Posterior vena cava (tissue), 2 donors: ENCODE results near the gene DUSP23. TPM values are rescaled to one million over a fixed set of nuclear protein-coding genes. Genes with fewer than 3 reads are reported as not detected.

Source experiments
- DNase-seq: peaks from one replicate; pipeline ENCODE4 v3.0.0-alpha.2; 2020; ENCODE audit warnings: low spot score
- intact Hi-C, 2 donors: fragments of 100-400 bp; cut with DNase I; formaldehyde crosslinking; loops; one replicate each; pipeline versions ENCODE4 v1.14.1 to v1.14.2; 2022 to 2023
- long read RNA-seq, 2 donors: library from polyadenylated mRNA; unstranded; transcript quantifications; one replicate each; pipeline ENCODE4 v2.0.0, GENCODE V29; 2020 to 2021
- total RNA-seq, 2 donors: library from RNA; stranded (reverse); fragmentation: NEBNext Ultra II Directional; extraction: Animal tissue kit (Norgen Biotek cat#: 25700); gene quantifications; one replicate each; pipeline ENCODE4 v1.2.1, GENCODE V29; 2021
- donor health status: DM: yes; HTN: yes; CAD: no.
- donor health status: DM: yes; HTN: yes; CAD: no.

Gene DUSP23
- 10 to 100 TPM; 36.0 to 36.9 TPM for total RNA-seq
- long read RNA-seq, donor 1, transcript DUSP23-201 (2 exons, 756 nt) = major isoform, 11 of 15 reads
- long read RNA-seq, donor 1, partial matches to known transcripts = 1 of 15 reads
- long read RNA-seq, donor 1, other reads (novel, unspliced or antisense) = 0 of 15 reads
- long read RNA-seq, donor 2, transcript DUSP23-202 (3 exons, 694 nt) = minor isoform, 10 of 34 reads
- long read RNA-seq, donor 2, transcript DUSP23-201 (2 exons, 756 nt) = major isoform, 15 of 34 reads
- long read RNA-seq, donor 2, partial matches to known transcripts = 1 of 34 reads
- long read RNA-seq, donor 2, other reads (novel, unspliced or antisense) = 6 of 34 reads

DNA sequence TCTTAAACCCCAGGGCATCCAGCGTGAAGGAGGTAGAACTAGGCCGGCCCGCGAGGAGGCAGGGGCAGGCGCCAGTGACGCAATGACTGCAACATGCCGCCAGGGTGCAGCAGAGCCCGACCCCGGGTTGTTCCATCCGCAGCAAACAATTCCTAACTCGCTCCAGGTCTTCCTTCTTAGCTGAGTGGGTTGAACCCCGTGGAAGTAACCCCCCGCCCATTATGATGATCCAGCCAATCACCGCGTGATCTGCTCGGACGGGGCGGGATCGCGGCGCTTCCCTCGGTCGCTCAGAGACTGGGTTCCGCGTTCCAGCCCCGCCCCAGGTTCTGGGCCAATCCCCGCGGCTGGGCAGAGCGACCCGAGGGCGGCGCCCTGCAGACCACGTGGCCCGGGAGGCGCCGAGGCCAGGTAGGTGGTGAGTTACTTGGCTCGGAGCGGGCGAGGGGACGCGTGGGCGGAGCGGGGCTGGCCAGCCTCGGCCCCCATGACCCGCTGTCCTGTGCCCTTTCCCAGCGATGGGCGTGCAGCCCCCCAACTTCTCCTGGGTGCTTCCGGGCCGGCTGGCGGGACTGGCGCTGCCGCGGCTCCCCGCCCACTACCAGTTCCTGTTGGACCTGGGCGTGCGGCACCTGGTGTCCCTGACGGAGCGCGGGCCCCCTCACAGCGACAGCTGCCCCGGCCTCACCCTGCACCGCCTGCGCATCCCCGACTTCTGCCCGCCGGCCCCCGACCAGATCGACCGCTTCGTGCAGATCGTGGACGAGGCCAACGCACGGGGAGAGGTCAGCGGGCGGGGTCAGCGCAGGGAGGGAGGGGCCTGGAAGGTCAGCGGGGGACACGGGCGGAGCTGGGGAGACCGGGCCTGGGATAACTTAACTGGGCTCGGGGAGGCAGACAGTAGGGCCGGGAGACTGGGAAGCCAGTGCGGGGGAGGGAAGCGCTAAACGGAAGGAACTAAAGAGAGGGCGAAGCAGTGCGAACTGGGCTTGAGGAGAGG, at the start of gene DUSP23:
TSS of gene DUSP23 (plus strand) at position 380 of the 1,000 bp plus-strand sequence. CDS start at position 519, 139 bp downstream.
- peak; percentile 99 for DNase-seq
- intact Hi-C loops = no loop called here

DNA sequence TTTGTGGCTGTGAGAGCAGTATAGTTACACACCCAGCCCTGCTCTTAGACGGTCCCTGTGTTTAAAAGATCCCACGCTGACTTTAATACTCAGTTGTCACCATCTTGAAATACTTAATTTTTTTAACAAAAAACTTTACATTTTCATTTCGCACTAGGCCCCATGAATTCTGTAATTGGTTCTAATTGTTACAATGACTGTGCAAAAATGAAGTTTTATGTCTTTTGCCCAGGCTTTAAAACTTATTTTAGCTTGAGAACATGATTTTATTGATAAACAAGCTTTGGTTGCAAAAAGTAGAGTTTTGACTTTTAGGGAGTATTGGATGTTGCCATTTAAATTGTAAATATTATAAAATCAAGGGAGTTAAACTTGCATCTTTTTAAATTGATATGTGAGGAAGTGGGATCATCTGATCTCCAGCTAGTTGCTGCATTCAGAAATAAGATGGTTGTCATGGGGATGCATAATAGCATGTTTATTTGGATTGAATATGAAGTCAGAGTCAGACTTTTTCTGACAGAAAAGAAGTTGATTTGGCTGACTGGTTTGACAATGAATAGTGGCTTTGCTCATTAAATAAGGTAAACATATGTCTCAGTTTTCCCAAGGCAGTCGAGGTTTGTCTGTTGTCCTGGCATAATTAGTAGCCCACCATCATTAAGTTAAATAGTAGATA, 43.4 kb upstream of the DUSP23 start:
- intact Hi-C loops = no loop called here
- no peak for DNase-seq

DNA sequence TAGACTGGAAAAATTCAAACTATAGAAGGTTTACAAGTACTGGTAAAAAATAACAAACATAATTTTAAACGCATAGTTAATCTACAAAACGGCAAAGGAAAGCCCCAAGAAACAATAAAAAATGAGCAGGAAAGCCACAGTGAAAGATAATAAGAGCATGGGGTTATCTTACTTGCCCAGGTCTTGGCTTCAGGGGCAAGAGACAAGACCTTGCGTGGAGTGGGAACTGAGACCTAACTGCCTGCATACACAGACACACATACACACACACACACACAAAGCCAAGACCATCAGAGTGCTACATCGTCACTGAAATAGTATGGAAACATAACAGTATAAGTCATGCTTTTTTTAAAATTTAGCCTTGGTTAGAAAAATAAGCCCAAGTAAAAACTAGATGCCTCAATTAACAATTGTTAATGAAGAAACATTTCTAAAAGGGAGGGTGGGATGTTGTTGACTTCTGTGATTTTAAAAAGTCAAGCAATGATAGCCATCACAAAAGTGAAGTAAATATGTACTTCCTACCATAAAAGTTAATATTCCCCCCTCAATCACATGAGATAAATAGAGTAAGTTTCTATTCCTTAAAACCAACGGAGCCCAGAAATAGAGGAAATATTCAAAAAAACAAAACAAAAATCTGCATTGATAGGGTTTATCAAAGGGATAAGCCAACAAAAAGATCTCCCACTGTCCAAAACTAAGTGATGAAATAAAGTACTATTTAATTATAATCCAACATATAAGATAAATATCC, 36.9 kb upstream of the DUSP23 start:
- intact Hi-C loops = no loop called here
- DNase-seq = no peak

DNA sequence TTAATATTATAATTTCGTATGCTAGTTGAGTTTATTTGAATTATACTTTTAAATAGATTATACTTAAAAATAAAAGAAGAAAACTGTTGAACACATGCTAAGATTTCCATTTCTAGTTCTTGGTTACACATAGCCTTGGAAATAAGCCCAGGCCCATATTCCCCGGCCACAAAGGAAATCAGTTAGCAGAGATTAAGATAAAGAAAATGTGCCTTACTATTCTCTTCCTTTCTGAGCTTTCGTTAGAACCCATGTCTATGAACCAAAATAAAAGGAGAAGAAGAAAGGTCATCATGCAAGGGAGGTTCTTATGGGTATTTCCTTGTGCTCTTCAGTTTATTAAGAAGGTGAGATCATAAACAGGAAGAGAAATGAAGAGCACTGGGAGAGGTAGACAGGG, 34.1 kb upstream of the DUSP23 start:
- DNase-seq = no peak
- intact Hi-C loops = no loop called here

DNA sequence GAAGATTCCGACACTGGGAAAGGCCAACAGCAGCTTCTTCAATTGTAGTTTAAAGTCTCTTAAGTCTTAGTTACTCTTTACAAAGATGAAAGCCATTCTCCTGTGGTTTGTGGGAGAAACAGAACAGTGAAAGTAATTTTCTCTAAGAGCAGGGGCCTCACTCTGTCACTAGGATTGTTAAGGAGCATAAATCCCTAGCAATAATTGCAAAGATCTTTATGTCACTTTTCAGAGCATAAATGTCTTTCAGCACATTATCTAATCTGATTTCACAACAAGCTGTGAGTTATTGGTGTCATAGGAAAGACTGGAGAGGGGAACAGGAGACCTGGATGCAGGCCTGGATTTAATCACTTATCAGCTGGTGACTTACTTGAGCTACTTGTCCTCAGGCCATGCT, 32.4 kb upstream of the DUSP23 start:
- no peak for DNase-seq
- intact Hi-C loops = no loop called here

DNA sequence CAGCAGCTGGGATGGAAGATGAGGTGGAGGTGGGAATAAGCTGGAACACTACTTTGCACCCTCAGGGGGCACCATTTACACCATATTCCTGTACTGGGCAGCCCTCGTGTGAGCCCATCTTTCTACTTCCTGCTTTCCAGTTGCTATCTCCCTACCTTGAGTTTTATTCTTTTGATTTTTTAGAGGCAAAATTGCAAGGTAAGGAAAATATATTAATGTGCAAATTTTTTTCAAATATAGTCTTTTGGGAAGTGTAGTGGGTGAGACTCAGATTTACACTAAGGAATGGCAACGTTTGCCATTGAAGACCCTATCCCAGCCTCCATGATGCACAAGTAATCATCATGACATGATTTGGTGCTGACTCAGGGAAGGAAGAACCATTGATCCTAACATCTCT, 31.1 kb upstream of the DUSP23 start:
- intact Hi-C loops = no loop called here
- DNase-seq = no peak

DNA sequence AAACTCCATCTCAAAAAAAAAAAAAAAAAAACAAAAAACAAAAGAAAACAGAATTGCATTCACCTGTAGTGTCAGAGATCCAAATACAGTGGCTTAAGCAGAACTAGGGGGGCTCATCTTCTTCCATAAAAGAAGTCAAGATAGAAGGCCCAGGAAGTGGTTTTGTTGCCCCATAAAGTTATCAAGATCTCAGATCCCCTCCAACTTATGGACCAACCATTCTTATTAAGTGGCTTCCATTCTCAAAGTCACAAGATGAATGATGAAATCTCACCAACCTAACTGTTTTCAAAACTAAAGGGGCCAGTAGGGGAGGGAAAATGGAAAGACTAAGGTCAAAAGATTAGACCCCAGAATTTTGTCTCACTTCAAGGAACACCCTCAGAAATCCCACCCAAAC, 30.1 kb upstream of the DUSP23 start:
- intact Hi-C loops = no loop called here

DNA sequence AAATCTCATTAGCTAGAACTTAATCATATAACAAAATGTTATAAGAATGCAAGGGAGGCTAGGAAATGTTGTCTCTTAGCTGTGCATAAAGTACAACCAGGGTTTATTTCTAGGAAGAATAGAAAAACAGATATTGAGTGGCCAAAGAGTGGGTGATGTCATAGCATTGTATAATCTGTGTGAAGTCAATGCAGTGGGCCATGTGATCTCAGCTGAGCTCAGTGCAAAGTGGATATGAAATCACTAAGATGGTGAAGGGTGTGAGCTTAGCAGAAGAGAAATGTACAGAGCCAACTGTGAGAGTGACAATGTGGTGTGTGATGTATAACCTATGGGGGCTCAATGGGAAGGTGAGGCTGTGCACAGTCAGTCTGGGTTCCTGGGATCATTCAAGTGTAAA, 29.7 kb upstream of the DUSP23 start:
- intact Hi-C loops = no loop called here

More for the DNA sequence above, 30.1 kb upstream of the DUSP23 start:
- no peak for DNase-seq

DNA sequence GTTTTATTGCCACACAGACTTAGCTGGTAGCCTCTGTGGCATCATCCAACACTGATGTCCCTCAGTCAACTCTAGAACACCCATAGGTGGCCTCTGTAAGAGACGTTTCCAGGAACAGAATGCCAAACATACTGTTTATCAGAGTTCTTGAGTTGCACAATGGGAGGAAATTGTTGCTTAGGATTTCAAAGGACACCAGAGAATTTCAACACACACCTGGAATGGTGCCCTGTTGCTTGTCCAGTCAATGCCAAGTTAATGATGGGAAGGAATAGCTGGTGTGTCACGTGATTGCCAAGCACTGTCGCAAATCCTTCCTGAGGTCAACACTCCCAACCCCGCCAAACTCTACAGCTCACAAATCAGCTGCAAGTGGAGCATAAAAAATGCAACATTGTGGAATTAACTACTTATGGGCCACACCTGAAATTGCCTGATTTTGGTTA, 28.6 kb upstream of the DUSP23 start:
- intact Hi-C loops = no loop called here

More for the DNA sequence above, 29.7 kb upstream of the DUSP23 start:
- no peak for DNase-seq

DNA sequence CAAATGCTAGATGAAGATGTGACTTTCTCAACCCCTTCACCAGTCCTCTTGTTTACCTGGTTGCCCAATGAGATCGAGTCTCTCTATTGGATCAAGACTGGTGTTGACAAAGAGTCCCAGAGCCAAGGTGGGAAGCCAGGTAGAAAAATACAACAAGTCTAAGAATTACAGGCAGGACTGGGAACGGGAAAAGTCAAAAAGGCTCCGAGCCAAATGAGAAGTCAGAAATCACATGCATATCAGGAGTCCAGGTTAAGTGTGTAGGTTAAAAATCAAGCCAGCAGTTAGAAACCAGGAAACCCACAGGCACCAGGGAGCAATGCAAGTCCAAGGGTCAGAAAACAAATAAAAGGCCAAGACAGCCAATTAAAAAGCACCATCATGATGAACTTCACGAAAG, 27.4 kb upstream of the DUSP23 start:
- no peak for DNase-seq
- intact Hi-C loops = no loop called here

More for the DNA sequence above, 28.6 kb upstream of the DUSP23 start:
- DNase-seq = peak; percentile 91

DNA sequence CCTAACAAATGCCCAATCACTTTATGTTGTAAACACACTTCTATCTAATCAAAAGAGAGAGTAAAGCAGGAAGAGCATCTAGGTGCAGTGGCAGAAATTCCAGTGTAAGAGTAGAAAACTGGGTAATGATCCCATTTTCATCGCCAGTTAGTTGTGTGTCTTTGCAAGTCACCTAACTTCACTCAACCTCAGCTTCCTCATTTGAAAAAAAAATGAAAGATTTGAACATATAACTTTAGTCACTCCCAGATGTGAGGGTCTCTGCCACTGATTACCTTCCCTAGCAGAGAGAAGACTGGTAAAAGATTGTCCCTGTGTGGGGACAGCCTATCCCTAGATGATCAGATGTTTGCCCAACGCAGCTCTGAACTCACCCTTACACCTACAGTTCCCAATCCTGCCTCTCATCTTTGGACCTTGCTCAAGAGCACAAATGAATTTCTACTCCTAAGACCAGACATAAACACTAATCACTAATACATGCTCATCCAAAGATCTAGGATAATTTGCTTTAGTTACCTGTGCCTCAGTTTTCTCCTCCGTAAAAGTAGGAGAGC, 25.2 kb upstream of the DUSP23 start:
- intact Hi-C loops = no loop called here

DNA sequence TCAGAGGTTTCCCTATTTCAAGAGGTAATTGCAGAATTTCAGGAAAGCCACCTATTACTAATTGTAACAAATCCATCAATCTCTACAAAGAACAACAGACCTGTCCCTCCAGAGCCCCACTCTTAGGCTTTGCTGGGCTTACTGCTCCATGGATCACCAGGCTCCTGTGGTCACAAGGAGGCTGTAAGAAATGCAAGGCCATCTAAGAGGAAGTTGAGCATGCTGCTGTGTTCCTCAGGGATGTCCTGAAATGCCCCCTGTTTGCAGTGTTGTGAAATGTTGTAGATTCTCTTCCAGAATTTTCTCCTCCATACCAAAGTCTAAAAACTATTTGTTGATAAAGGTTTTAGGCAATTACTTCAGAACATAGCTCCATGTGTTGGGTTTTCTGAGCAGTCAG, 24.4 kb upstream of the DUSP23 start:
- no peak for DNase-seq
- intact Hi-C loops = no loop called here

More for the DNA sequence above, 25.2 kb upstream of the DUSP23 start:
- DNase-seq = no peak

DNA sequence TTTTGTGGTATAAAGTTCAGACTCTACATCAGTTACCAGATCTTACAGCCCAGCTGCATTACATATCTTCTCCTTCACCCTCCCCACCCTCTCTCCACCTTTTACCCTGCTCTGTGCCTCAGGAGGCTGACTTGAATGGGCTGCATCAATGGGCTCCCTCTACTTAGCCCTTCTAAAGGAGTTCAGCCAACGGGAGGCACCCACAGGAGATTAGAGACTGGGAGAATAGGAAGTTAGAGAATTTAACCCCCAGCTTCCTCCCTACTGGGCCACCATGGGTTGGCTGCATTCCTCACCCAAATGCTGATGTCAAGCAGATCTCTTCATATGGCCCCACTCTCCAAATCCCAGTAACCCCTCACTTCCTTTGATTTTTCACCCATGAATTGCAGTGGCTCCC, 17.1 kb upstream of the DUSP23 start:
- no peak for DNase-seq
- intact Hi-C loops = no loop called here

DNA sequence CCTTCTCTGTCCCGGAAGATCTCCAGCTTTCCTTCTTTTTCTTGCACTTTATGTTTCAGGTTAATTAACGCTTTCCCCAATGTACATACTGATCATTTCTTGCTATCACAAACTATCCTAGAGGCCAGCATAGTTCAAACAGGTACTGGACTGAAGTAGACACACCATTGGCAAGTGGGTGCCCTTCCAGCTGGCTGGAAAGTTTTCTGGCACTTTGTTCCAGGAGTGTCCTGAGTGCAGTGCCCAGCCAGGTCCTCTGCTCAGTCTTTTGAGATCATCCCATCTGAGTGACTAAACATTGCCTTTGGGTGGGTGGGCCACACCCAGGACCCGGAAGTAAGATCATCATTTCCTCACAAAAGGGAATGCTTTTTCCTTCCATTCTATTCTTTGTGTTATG, 15.0 kb upstream of the DUSP23 start:
- no peak for DNase-seq
- intact Hi-C loops = no loop called here

DNA sequence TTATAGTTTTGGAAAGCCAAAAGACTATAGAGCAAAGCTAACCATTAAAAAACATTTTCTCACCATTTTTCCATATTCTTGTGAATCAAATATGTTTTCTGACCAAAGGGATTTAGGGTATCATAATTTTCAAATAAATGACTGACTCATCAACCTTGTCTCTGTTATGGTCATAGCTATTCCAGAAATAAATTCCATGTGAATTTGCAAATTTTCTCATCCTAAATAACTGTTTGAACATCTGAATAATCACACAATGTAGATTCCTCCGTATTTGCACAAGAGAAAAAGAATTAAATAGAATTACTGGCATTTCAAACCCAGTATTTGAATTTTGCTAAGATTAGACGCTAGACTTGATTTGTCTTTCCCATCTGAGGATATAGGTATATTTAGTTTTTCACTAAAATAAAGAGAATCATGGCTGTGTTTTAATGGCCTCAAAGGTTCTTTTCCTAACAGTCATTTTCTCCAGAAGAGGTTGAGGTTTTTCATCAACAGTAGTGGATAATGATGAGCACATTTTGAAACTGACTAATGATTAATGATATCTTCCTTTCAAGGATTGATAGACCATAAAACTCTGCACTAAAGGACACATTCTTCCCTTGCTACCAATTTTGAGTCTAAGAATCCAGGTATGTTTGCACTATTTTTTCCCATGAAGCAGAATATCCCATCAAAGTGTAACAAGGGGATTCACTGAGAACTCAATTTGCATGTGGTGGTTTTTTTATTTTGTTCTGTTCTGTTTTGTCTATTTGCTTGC, 9.5 kb upstream of the DUSP23 start:
- no peak for DNase-seq
- intact Hi-C loops = no loop called here

DNA sequence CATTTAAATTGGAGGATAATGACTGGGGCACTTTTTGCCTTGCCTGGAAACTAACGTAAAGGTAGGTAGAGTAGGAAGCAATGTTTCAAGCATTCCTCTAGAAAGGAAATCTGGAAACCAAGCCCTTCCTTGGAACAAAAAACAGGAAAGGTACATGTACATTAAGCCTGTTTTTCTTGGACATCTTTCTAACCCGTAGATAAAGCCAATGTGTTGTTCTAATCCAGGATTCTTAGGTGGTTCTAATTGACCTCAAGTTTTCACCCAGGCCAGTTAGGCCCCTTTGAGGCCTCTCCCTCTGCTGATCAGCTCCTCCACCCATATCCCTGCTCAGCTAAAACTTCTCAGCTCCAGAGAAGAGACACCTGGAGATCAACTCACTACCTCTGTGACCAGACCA, 6.3 kb upstream of the DUSP23 start:
- intact Hi-C loops = no loop called here
- no peak for DNase-seq

DNA sequence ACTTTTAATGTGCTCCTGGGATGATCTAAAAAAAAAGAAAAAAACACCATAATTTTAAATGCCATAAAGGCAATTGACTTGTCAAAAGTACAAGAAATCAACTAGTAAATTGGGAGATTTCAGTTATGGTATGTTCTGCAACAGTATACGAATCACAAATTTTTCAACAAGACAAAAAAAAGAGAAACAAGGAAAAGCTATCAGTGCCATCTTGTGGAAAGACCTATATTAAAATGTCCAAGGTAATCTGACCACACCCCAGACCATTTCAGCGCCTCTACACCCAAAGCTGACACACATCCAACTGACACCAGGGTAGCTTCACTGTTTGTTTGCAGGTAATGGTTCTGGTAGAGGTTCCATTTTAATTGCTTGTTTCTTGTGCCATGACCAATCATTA, 5.0 kb upstream of the DUSP23 start:
- intact Hi-C loops = no loop called here
- no peak for DNase-seq

DNA sequence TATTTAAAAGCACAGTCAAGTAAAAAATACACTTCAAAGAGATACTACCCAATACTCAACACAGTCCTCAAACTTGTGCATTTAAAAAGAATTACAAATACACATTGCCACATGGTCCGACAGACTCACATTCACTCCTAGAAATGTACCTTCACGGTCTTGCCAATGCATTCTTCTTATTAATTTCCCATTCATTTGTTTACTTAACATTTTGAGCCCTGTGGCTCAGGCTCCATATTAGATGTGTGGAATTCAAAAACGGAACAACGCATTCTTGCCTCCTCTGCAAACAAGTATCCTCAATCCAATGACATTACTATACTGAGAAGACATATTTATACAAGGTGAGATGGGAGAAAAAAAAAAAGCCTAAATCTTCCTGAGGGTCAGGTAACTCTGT, 2.5 kb upstream of the DUSP23 start:
- intact Hi-C loops = no loop called here
- DNase-seq = no peak
